Activated T-helper 1 cell treated with anti-CD3 and anti-CD28 coated beads, Interleukin-12 subunit alpha, Interleukin-12 subunit beta, Interleukin-2, Interleukin-4 antibody, amounts not matched to agents 30 ng/mL and 10 ng/mL and 1 ng/mL, durations not matched to agents 14 hours and 24 hours and 36 hours (primary cell): ENCODE data around the gene MB21D2. TPM values are rescaled to one million over a fixed set of nuclear protein-coding genes. Genes with fewer than 3 reads are reported as not detected.
"Not testable (repeated sequence)": the region's sequence is repeated elsewhere in the genome, so short reads cannot be mapped to it uniquely, and the experiment has no call there.

ENCODE experiments used
- DNase-seq: peaks from one replicate; pipeline ENCODE4 v3.0.0; 2021; ENCODE audit warnings: low spot score
- H3K27ac Mint-ChIP-seq: one replicate; pipeline ENCODE4 v1.8.0; 2021; ENCODE audit warnings: mild to moderate bottlenecking, mixed read lengths
- H3K27me3 Mint-ChIP-seq: one replicate; pipeline ENCODE4 v1.8.0; 2022; ENCODE audit warnings: mild to moderate bottlenecking, moderate library complexity, mixed read lengths; ENCODE audit not compliant: insufficient read depth
- H3K36me3 Mint-ChIP-seq: one replicate; pipeline ENCODE4 v1.8.0; 2021; ENCODE audit warnings: low read depth, mixed read lengths
- H3K4me1 Mint-ChIP-seq: one replicate; pipeline ENCODE4 v1.8.0; 2021; ENCODE audit warnings: low read depth, mixed read lengths
- H3K4me3 Mint-ChIP-seq: one replicate; pipeline ENCODE4 v1.8.0; 2021; ENCODE audit warnings: mild to moderate bottlenecking, moderate library complexity, mixed read lengths
- H3K9me3 Mint-ChIP-seq: one replicate; pipeline ENCODE4 v1.8.0; 2021; ENCODE audit warnings: mixed read lengths
- intact Hi-C: fragments of 100-400 bp; cut with micrococcal nuclease; formaldehyde crosslinking; loops from one replicate; pipeline ENCODE4 v1.15.1; 2024
- total RNA-seq: library from RNA; stranded (reverse); gene quantifications from 2 replicates; pipeline ENCODE4 v1.2.3, GENCODE V29; 2022

The MB21D2 gene
- total RNA-seq, 1 donor from 2014 or later = 18.0 TPM

- Mint-ChIP-seq H3K27ac (peak overlapping the region; percentile 8), H3K27me3 (no peaks in the 10 kb centered on the region), H3K36me3 (peaks cover 26% of the 10 kb centered on the region), H3K4me3 (no peak overlapping the region), H3K4me1 (peaks cover 65% of the 10 kb centered on the region), H3K9me3 (no peaks in the 10 kb centered on the region)
- intact Hi-C loops = no loop called here
- DNase-seq = no peak
These were observed 55.1 kb downstream of the MB21D2 start for GRCh38 chr3:192862408-192863090.

- Mint-ChIP-seq H3K36me3 (peaks cover 28% of the 10 kb centered on the region), H3K27ac (peak overlapping the region; percentile 55), H3K27me3 (no peaks in the 10 kb centered on the region), H3K4me1 (peaks cover 62% of the 10 kb centered on the region), H3K9me3 (no peaks in the 10 kb centered on the region), H3K4me3 (peak overlapping the region; percentile 58)
- DNase-seq = no peak
- intact Hi-C loops = no loop called here
These were observed 55.7 kb downstream of the MB21D2 start for GRCh38 chr3:192861972-192862371.

DNA sequence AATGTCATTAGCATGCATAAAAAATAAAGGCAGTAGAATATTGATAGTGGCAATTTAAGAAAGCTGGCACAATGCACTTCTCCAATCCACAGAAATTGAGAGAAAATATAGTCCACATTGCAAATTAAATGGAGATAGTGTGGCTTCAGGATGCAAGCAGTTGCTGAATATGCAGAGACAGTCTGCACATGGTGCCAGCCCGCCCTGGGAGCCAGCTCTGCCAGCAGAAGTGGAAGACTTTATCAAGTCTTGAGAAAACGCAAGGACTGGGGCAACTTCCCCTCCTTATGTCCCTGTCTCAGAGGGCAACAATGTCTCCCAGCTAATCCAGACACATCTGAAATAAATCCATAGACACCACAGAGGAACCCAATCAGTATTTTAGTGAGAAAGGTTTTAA lies 57.2 kb downstream of the MB21D2 start:
- no peaks in the 10 kb centered on the region for H3K9me3 Mint-ChIP-seq
- intact Hi-C loops = no loop called here
- peaks cover 62% of the 10 kb centered on the region for H3K4me1 Mint-ChIP-seq
- no peak overlapping the region for H3K27ac Mint-ChIP-seq
- H3K4me3 Mint-ChIP-seq = no peak overlapping the region
- peaks cover 29% of the 10 kb centered on the region for H3K36me3 Mint-ChIP-seq
- peaks cover 1% of the 10 kb centered on the region for H3K27me3 Mint-ChIP-seq
- DNase-seq = no peak

DNA sequence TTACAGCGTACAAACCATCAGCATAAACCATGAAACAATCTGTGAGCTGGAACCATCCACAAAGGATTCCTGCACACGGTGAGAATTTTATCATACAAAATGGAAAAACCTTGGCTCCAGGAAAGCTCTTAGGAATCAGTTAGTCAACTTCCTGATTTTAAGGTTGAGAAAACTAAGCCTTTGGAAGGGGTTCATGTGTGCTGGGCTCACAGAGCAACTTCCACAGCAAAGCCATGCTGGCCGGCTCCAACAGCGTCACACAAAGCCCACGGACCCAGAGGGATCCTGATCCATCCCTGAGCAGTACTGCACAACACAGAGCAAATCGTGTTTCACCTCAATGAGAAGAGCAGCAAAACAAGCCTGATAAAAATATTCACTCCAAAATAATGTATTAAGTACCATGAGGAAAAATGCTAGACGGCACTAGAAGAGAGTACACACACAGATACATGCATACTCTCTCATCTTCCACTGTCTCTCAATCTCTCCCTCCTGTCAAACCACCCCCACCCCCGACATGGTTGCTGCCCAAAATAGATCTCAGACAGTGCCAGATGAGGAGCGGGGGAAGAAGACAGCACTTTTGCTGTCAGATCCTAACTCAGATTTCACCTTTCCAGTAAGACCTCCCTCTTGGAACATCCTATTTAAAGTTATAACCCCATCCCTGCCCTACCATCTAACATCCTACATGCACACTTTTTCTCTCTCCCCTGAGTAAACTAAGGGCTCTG lies 58.6 kb downstream of the MB21D2 start:
- Mint-ChIP-seq H3K9me3 (no peaks in the 10 kb centered on the region), H3K4me3 (no peak overlapping the region), H3K27me3 (peaks cover 1% of the 10 kb centered on the region), H3K36me3 (peaks cover 21% of the 10 kb centered on the region), H3K27ac (no peak overlapping the region), H3K4me1 (peaks cover 57% of the 10 kb centered on the region)
- intact Hi-C loops = no loop called here
- no peak for DNase-seq

DNA sequence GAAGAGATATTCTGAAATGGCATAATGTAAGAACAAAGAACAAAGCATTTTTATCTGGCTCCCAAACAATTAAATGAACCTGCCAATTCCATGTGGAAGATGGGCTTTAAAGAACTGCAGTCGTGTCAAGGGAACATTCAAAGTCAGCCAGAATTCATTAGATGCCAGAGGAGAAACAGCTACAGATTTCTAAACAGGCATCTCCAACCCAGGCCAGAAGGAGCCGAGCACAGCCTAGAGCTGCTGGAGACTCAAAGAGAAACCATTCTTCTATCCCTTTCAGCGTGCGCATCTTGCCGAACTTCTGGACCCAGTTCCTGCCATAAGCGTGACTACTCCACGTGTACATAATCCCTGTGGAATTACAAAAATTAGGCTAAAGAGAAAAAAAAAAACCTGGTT lies 60.4 kb downstream of the MB21D2 start:
- Mint-ChIP-seq H3K27ac (no peak overlapping the region), H3K4me1 (peaks cover 59% of the 10 kb centered on the region), H3K9me3 (no peaks in the 10 kb centered on the region), H3K27me3 (peaks cover 1% of the 10 kb centered on the region), H3K4me3 (no peak overlapping the region), H3K36me3 (peaks cover 24% of the 10 kb centered on the region)
- intact Hi-C loops = no loop called here
- DNase-seq = no peak

DNA sequence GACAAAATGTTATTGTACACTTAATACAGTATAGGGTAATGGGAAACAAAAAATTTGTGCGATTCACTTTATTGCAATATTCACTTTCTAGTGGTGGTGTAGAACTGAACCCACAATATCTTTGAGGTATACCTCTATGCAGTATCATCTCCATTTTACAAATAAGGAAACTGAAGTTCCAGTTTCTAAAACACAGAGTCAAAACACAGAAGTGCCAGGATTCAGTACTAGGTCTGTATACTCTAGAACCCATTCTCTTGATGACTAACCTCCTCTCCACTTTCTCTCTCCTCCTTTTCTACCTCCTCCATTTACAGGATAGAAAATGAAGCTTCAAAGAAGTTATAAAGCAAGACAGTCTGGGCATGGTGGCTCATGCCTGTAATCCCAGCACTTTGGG lies 62.2 kb downstream of the MB21D2 start:
- Mint-ChIP-seq H3K4me3 (no peak overlapping the region), H3K27me3 (peaks cover 1% of the 10 kb centered on the region), H3K9me3 (no peaks in the 10 kb centered on the region), H3K36me3 (peaks cover 25% of the 10 kb centered on the region), H3K27ac (no peak overlapping the region), H3K4me1 (peaks cover 61% of the 10 kb centered on the region)
- no peak for DNase-seq
- intact Hi-C loops = loop anchor here (1.0 kb wide), 7 partner anchors 24 to 179 kb away; no protein-coding TSS in a partner anchor

DNA sequence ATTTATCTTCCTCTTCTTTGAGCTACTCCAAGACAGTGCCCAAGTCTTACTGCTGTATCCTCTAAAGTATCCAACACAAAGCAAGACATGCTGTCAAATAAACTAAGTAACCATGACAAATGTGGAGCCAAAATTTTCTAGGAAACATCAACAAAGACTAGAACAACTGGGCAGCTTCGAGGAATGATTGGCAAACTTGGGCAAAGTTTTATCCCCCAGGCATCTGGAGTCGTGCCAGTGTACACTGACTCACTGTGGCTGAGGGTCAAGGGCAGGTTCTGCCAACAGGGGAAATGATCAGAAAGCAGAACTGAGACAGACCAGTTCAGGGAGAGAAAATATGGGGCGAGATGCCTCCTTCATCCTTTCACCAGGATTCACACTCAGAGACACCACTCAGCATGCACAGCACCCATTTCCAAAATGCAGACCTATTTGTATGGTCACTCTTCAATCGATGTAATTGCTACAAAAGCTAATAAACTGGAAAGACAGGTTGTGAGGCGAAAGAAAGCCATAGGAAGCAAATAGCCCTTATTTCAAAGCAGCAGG lies 65.8 kb downstream of the MB21D2 start:
- Mint-ChIP-seq H3K27ac (peak overlapping the region; percentile 61), H3K36me3 (peaks cover 21% of the 10 kb centered on the region), H3K4me3 (no peak overlapping the region), H3K4me1 (peaks cover 69% of the 10 kb centered on the region), H3K9me3 (no peaks in the 10 kb centered on the region), H3K27me3 (peaks cover 1% of the 10 kb centered on the region)
- no peak for DNase-seq
- intact Hi-C loops = no loop called here

- intact Hi-C loops = loop anchor here (1.0 kb wide), 9 partner anchors 14 to 191 kb away; no protein-coding TSS in a partner anchor
- peaks cover 73% of the 10 kb centered on the region for H3K4me1 Mint-ChIP-seq
- peak overlapping the region; percentile 83 for H3K27ac Mint-ChIP-seq
- no peaks in the 10 kb centered on the region for H3K27me3 Mint-ChIP-seq
- H3K36me3 Mint-ChIP-seq = peaks cover 24% of the 10 kb centered on the region
- peak; percentile 46 for DNase-seq
- H3K9me3 Mint-ChIP-seq = no peaks in the 10 kb centered on the region
- peak overlapping the region; percentile 53 for H3K4me3 Mint-ChIP-seq
These were observed 67.1 kb downstream of the MB21D2 start for GRCh38 chr3:192850451-192850981.

DNA sequence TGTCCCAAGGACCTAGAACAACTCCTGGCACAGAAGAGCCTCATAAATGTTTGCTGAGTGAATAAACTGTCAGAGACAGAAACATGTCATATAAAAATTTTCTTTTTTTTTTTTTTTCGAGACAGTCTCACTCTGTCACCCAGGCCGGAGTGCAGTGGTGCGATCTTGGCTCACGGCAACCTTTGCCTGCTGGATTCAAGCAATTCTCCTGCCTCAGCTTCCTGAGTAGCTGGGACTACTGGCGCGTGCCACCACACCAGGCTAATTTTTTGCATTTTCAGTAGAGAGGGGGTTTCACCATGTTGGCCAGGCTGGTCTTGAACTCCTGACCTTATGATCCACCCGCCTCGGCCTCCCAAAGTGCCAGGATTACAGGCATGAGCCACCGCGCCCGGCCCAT lies 67.8 kb downstream of the MB21D2 start:
- not testable (repeated sequence) for H3K4me3 Mint-ChIP-seq, H3K27me3 Mint-ChIP-seq, H3K27ac Mint-ChIP-seq, H3K9me3 Mint-ChIP-seq, DNase-seq
- peaks cover 77% of the 10 kb centered on the region for H3K4me1 Mint-ChIP-seq
- intact Hi-C loops = loop anchor here (1.0 kb wide), 9 partner anchors 14 to 191 kb away; no protein-coding TSS in a partner anchor
- H3K36me3 Mint-ChIP-seq = peaks cover 28% of the 10 kb centered on the region

DNA sequence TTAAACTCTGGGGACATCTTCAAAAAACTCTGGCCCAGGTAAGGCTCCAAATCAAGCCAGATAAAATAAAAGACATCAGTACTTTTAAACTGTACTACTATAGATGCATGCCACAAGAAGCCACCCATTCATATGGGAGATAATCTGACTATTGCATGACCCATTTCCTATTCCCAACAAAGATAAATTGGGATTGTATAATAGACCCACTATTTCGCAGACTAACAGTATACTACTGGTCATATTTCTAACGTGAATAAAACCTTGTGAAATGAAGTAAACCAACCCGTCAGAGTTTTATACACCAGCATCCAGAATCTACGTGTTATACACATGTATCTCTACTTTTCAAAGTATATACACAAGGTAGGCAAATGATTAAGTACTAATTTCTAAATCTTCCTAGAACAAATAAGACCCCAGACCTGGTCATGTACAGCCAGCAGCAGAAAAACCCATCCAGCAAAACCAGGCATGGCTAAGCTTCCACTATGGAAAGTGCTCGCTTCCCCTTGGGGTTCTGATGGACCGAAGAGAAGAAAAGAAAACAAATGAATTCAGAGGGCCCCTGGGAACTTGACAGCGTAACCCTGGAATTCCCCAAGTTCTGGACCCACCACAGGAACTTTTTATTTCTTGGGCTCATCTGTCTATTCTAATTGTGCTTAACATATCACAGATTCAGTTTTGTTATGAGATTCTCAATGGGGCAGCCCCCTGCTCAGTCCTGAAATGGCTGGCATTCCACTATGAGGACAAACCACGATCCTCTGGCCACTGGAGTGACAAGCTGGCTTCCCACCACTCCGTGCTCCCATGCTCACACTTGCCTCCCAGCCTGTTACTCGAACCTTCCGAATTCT lies 69.1 kb downstream of the MB21D2 start:
- no peaks in the 10 kb centered on the region for H3K9me3 Mint-ChIP-seq
- H3K4me1 Mint-ChIP-seq = peaks cover 80% of the 10 kb centered on the region
- peaks cover 22% of the 10 kb centered on the region for H3K36me3 Mint-ChIP-seq
- no peak overlapping the region for H3K4me3 Mint-ChIP-seq
- no peak for DNase-seq
- peak overlapping the region; percentile 45 for H3K27ac Mint-ChIP-seq
- H3K27me3 Mint-ChIP-seq = no peaks in the 10 kb centered on the region
- intact Hi-C loops = no loop called here

DNA sequence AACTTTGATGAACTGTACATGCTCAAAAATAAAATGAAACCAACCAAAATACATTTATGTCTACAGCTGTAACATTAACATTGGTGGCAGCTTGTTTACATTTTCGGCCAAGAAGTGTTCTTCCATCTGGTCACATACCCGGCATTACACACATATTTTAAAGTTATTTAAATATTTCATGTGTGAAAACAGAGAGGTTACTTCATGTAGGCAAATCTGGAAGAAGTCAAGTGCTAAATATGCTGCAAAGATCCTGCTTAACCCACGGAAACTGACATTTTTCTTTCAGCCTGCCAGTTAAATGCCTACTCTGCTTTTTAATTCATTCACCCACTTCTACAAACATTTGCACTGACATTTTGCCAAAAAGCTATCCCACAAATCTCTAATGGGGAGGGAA lies 69.7 kb downstream of the MB21D2 start:
- Mint-ChIP-seq H3K36me3 (peaks cover 20% of the 10 kb centered on the region), H3K27me3 (no peaks in the 10 kb centered on the region), H3K9me3 (no peaks in the 10 kb centered on the region), H3K4me3 (no peak overlapping the region), H3K27ac (peak overlapping the region; percentile 15), H3K4me1 (peaks cover 75% of the 10 kb centered on the region)
- no peak for DNase-seq
- intact Hi-C loops = no loop called here

DNA sequence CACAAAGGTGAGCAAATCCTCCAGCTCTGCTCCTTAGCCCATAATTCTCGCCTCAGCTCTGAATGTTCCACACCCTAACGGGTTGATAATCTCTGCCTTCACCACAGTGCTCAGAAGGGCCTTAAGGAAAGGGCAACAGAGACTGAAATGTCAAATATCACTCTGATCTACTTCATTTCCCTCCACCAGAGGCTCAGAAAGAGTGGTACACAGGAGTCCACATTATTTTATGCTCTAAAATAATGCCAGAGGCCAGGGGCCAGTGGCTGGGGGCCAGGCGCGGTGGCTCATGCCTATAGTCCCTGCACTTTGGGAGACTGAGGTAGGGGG lies 72.2 kb downstream of the MB21D2 start:
- intact Hi-C loops = no loop called here
- Mint-ChIP-seq H3K27ac (peak overlapping the region; percentile 64), H3K27me3 (peaks cover 2% of the 10 kb centered on the region), H3K4me1 (peaks cover 76% of the 10 kb centered on the region), H3K9me3 (no peaks in the 10 kb centered on the region), H3K36me3 (peaks cover 20% of the 10 kb centered on the region), H3K4me3 (peak overlapping the region; percentile 7)
- DNase-seq = no peak
